SH-SY5Y (cell line): ENCODE data around the gene MOV10L1.

ENCODE experiments used
- GATA2 ChIP-seq: IDR thresholded peaks from 2 replicates; pipeline ENCODE4 v1.6.1; 2011; ENCODE audit warnings: mild to moderate bottlenecking, low read depth, low read length
- GATA3 ChIP-seq: IDR thresholded peaks from 2 replicates; pipeline ENCODE4 v1.6.1; 2011; ENCODE audit warnings: low read depth, mild to moderate bottlenecking, low read length, moderate library complexity

The MOV10L1 gene

DNA sequence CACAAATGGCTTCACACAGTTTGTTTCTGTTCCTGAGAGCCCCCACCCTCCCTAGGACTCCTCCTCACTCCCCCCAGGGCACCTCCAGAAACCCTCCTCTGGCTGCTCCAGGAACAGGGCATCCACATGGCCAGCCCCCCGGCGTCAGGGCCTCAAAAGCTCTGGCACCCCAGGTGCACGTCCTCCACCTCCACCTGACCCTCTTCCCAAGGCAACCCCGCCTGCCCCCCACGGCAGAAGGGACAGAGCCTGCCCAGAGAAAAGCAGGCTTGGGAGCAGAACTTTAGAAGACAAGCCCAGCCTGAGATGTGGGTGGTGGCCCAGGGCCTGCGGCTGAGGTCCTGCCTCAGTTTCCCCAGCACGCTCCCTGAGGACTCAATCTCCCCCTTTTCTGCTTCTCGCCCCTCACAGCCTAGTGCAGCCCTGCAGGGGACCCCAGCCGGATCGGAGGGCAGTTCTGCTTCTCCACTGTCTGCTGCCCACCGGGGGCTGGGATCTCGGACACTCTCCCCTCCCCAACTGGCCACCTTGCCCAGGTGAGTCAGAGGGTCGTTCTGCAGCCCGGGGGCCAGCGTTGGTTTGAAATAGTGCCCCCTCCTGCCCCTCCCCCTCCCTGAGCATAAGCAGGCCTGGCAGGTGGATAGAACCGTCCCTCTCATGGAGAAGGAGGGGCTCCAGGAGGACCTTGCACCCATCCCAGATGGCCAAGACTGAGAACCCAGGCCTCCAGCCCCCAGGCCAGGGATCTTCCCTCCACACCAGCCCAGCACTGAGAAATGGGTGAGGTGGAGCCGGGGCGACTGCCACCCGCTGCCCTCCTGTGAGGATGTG, 93.5 kb downstream of the MOV10L1 start:
- no peak for TF ChIP-seq GATA3
- TF ChIP-seq GATA2 = no peak

- TF ChIP-seq GATA2 (no peak), GATA3 (no peak)
Measured at GRCh38 chr22:50184004-50184901, 94.4 kb downstream of the MOV10L1 start.

- TF ChIP-seq GATA2 (no peak), GATA3 (no peak)
Measured at GRCh38 chr22:50184902-50185374, 95.1 kb downstream of the MOV10L1 start.

- TF ChIP-seq GATA2 = no peak
- no peak for TF ChIP-seq GATA3
Measured at GRCh38 chr22:50185375-50186087, 95.7 kb downstream of the MOV10L1 start, which contains the start of gene TRABD. Gene TRABD (plus strand): TSS chr22:50185913. CDS start chr22:50193061, 7,148 bp downstream.

DNA sequence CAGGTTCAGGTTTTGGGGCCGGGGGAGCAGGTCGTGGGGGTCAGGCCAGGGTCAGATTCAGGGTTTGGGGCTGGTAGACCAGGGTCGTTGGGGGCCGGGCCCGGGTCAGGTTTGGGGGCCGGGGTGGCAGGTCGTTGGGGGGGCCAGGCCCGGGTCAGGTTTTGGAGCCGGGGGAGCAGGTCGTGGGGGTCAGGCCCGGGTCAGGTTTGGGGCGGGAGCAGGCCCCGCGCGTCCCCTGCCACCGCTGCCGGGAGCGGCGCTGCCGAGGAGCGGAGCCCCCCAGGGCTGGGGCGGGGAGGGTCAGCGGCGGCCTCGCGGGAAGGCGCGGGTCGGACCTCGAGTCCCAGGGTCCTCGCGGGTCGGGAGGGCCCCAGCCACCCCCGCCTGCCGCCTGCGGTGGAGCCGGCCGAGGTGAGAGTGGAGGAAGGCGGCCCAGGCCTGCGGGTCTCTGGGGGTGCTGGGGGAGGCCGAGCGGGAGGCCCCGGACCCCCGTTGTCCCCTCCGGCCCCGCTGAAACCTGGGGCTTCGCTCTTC, 96.4 kb downstream of the MOV10L1 start:
- TF ChIP-seq GATA3 = no peak
- TF ChIP-seq GATA2 = no peak

GRCh38 chr22:50186761-50187523, 97.1 kb downstream of the MOV10L1 start:
- TF ChIP-seq GATA3 (no peak), GATA2 (no peak)

- TF ChIP-seq GATA2 (no peak), GATA3 (no peak)
Measured at GRCh38 chr22:50188356-50188755, 98.5 kb downstream of the MOV10L1 start.

- no peak for TF ChIP-seq GATA2
Measured at GRCh38 chr22:50189184-50189848, 99.5 kb downstream of the MOV10L1 start.

GRCh38 chr22:50189849-50190181, 100.0 kb downstream of the MOV10L1 start:
- TF ChIP-seq GATA2 = no peak
- no peak for TF ChIP-seq GATA3

GRCh38 chr22:50190182-50190940, 100.6 kb downstream of the MOV10L1 start:
- no peak for TF ChIP-seq GATA3
- no peak for TF ChIP-seq GATA2

- TF ChIP-seq GATA2 = no peak
- no peak for TF ChIP-seq GATA3
Measured at GRCh38 chr22:50190941-50191741, 101.3 kb downstream of the MOV10L1 start.
